Right lung (tissue), 5 donors: ENCODE data around the gene SLC6A6. TPM values are rescaled to one million over a fixed set of nuclear protein-coding genes. Genes with fewer than 3 reads are reported as not detected.
"Not testable (repeated sequence)": the region's sequence is repeated elsewhere in the genome, so short reads cannot be mapped to it uniquely, and the experiment has no call there.

Experiments
- DNase-seq, 2 donors: peaks; one replicate each; pipeline ENCODE4 v3.0.0-alpha.2; 2013
- polyA plus RNA-seq, 5 donors: library from polyadenylated mRNA; unstranded; fragments of 120-200 nt; gene quantifications; one replicate each; pipeline versions ENCODE4 v1.2.1 to v1.2.3, GENCODE V29; 2013; ENCODE audit warnings: inconsistent platforms in 1 of 5, low replicate concordance in 1 of 5; ENCODE audit not compliant: insufficient read length in 5 of 5, insufficient read depth in 1 of 5

The SLC6A6 gene
- polyA plus RNA-seq, 5 donors = 16.7 to 24.8 (median 17.8) TPM

GRCh38 chr3:14505803-14506500 is 103.5 kb downstream of the SLC6A6 start:
- DNase-seq = no peak

GRCh38 chr3:14506626-14507304 is 104.4 kb downstream of the SLC6A6 start:
- DNase-seq = no peak

DNA sequence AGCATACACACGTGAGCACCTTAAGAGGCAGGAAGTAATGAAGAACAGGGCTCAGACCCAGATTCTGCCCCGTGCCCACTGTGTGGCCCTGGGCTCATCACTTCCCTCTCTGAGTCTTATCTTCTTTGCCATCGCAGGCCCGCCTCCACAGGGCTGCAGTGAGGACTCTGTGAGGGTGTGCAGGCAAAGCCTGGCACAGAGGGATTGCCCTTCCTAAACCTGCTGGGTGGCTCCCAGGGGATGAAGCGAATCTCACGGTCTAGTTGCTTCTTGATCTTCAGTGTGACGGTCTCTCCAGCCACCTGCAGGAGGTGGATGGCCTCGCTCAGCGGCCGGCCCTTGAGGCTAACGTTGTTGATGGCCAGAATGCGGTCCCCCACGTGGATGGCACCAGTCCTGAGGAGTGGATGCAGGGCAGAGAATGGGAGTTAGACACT is 104.9 kb downstream of the SLC6A6 start:
- DNase-seq = no peak

GRCh38 chr3:14507757-14508504 is 105.5 kb downstream of the SLC6A6 start:
- no peak for DNase-seq

DNA sequence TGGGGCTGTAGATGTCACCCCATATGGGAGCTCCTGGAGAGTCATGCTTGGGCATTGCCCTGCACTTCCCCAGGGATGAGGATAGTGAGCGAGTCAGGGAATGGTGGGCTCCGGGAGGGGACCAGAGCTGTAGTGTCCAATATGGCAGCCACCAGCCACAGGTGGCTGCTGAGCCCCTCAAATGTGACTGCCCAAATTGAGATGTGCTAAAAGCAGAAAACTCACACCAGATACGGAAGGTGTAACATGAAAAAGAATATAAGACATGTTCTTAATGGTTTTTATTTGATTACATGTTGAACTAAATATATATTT is 106.1 kb downstream of the SLC6A6 start:
- no peak for DNase-seq

- peak; percentile 14 to 22 for DNase-seq
Observed at GRCh38 chr3:14508966-14509795, 106.8 kb downstream of the SLC6A6 start.

GRCh38 chr3:14509796-14510100 is 107.3 kb downstream of the SLC6A6 start:
- DNase-seq = no peak

- DNase-seq = no peak
Observed at GRCh38 chr3:14510838-14511622, 108.6 kb downstream of the SLC6A6 start.

GRCh38 chr3:14511623-14512280 is 109.3 kb downstream of the SLC6A6 start:
- DNase-seq = no peak

GRCh38 chr3:14512281-14512941 is 110.0 kb downstream of the SLC6A6 start:
- no peak for DNase-seq

GRCh38 chr3:14512942-14513327 is 110.5 kb downstream of the SLC6A6 start:
- DNase-seq = no peak

DNA sequence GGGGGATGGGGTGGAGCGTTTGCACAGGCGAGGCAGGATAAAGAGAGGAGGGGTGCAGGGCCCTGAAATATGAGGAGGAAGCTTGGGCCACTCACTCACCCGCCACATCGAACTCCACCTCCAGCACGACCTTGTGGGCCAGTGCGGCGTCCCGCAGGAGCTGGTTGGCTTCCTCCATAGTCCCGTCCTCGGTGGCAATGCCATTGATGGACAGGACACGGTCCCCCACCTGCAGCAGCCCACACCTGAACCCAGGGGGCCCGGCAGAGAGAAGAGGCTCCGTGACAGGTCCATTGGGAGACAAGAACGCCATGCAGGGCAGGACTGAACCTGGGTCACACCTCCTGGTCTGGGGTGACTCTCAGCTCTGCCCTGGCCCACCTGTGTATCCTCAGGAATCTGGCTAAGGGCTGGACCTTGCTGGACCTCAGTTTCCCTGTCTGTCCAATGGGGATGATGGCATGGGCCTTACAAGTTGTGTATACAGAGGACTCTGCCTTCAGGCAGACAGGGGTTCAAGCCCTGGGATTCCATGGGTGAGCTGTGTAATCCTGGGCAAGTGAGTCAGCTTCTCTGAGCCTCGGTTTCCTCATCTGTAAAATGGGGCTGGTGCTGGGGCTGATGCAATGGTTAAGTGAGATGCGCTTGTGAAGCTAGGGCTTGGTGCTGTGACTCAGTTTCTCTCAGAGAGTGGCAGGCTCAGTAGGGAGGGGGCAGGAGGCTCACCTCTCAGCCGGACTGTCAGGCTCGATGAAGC is 111.3 kb downstream of the SLC6A6 start:
- DNase-seq = no peak

DNA sequence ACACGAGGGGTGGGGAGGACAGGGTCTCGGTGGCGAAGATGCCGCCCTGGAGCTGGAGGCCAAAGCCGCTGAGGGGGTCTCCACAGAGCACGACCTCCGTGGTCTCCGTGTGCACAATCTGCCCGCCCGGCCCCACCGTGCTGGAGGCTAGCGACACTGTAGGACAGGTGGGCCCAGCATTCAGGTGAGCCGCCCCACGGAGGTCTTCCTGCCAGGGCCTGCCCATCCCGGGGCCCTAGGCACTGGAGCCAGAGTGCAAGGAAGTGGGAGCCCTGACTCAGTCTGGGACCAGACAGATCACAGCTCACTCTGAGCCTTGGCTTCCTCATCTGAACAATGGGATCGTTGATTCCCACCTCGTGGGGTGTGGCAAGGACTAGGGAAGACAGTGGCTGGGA is 111.9 kb downstream of the SLC6A6 start:
- no peak for DNase-seq

DNA sequence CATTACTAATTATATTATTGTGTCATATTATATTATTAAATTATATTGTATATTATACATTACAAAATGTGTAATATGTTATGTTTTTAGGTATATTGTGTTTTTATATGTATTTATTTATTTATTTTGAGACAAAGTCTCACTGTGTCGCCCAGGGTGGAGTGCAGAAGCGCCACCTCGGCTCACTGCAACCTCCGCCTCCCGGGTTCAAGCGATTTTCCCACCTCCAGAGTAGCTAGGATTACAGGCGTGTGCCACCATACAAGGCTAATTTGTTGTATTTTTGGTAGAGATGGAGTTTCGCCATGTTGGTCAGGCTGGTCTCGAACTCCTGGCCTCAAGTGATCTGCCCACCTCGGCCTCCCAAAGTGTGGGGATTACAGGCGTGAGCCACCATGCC is 113.1 kb downstream of the SLC6A6 start:
- not testable (repeated sequence) for DNase-seq

DNA sequence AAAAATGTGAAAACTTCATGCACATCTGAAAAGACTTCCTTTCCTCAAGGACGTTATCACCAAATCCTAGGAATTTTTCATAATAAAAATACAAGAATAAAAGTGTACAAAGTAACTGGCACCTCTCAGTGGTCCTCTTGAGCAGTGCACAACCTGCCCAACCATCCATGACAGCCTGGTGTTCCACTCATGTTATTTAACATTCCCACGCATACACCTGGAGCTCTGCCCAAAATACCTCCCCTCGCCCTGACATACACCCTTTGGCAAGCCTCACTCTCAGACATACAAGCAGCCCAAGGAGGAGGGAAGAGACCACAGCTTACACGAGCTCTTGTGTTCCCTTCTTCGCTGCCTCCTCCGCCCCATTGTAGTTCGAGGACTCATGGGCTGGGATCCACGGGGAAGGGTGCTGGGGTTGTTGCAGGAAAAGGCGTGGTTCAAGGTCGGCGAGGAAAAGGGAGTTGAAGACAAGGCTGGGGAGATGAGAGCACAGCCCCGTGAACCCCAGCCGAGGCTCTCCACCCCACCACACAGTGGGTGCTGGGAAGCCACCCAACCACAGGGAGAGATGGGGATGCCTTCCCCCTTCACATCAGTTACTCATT is 114.4 kb downstream of the SLC6A6 start:
- DNase-seq = no peak

DNA sequence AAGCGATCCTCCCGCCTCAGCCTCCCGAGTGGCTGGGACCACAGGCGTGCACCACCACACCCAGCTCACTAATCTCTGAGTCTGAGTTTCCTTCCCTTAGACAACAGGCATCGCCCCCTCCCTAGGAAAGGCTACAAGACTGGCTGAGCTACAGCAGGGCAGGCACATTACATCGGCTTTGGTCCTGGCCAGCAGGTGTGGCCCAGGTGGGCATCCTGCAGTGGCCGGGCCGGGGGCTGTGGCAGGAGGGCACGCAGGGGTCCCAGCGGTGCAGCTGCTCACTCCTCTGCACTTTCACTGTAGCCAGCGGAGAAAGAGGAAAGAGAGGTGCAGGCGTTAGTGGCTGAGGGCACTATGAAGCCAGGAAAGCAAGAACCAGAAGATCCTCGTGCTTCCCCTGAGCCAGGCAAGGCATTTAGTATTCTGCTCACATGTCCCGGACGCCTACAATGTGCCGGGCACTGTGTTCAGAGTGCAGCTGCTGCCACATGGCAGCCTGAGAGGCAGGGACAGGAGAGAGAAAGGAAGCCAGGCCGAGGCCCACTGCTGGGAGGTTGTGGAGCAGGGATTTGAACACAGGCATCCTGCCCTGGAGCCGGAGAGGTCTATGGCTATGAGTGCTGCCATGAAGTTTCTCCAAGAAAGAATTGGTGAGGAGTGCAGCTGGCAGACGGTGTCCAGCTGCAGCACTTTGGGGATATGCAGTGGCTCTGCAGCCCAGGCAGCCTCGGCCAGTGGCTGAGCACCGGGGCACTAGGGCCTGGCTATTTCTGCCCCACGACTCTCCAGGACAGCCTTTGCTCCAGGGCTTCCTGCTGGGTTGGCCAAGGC is 115.4 kb downstream of the SLC6A6 start:
- no peak for DNase-seq

DNA sequence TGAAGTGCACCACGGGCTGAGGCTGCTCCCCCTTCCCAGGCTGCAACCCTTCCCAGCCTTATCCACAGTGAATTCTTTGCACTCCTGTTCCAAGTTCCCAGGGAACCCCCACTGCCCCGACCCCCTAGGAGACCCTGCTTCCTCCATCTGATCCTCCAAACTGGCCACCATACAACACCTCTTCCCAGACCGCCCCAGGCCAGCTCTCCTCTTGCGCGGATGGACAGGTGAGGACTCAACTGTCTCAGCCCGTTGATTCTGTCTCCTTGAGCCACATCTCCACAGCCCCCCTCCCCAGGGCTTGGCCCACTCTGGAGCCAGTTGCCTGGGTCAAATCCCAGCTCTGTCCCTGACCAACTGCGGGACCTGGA is 116.0 kb downstream of the SLC6A6 start:
- no peak for DNase-seq

- DNase-seq = no peak
Observed at GRCh38 chr3:14518893-14519292, 116.5 kb downstream of the SLC6A6 start.
